Esophagus muscularis mucosa (tissue), 3 donors: ENCODE results near the gene ADAM19.

ENCODE experiments used
- POLR2AphosphoS5 ChIP-seq, 2 donors: sonication (generic); formaldehyde crosslinking; IDR thresholded peaks; one replicate each; pipeline ENCODE4 v1.6.1; 2017; ENCODE audit warnings: antibody characterized with exemption in 2 of 2
- TF ChIP-seq, protein P1 (sequence below), 3 experiments: fragments of 200-600 bp in 2 of 3; fragments of 450-650 bp in 1 of 3; sonication (generic) in 2 of 3; IDR thresholded peaks; one replicate each; pipeline ENCODE4 v1.5.1; 2017 to 2019; ENCODE audit warnings: antibody characterized with exemption in 3 of 3, mild to moderate bottlenecking in 2 of 3, moderate library complexity in 1 of 3

DNA sequence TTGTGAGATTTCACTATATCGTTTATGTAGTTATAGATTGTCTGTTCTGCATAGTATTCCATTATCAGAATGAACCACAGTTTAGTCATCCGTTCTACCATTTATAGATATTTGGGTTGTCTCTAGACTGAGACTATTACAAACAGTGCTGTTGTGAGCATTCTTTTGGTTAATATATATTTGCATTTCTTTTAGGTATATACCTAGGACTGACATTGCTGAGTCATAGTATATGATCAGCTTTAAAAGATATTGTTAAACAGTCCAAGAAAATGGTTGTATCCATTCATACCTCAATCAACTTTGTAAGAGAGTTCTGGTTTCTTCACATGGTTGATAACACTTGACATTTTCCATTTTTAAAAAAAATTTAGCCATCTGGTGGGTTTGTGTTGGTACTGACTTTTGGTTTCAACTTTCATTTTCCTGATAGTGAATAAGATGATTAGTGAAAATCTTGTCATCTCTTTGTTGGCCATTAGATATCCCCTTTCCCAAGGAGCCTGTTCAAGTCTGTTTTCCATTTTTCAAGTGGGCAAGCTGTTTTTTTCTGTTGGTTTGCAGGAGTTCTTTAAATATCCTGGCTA, 22.9 kb upstream of the ADAM19 start:
- no peak for TF ChIP-seq POLR2AphosphoS5 (IDR thresholded peaks at IDR 0.05)
- TF ChIP-seq, protein P1, sequence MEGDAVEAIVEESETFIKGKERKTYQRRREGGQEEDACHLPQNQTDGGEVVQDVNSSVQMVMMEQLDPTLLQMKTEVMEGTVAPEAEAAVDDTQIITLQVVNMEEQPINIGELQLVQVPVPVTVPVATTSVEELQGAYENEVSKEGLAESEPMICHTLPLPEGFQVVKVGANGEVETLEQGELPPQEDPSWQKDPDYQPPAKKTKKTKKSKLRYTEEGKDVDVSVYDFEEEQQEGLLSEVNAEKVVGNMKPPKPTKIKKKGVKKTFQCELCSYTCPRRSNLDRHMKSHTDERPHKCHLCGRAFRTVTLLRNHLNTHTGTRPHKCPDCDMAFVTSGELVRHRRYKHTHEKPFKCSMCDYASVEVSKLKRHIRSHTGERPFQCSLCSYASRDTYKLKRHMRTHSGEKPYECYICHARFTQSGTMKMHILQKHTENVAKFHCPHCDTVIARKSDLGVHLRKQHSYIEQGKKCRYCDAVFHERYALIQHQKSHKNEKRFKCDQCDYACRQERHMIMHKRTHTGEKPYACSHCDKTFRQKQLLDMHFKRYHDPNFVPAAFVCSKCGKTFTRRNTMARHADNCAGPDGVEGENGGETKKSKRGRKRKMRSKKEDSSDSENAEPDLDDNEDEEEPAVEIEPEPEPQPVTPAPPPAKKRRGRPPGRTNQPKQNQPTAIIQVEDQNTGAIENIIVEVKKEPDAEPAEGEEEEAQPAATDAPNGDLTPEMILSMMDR (IDR thresholded peaks at IDR 0.05): no peak
